OCI-LY1 (cell line): ENCODE results near the gene DHRS4L2.
"Not testable (repeated sequence)": the region's sequence is repeated elsewhere in the genome, so short reads cannot be mapped to it uniquely, and the experiment has no call there.

Source experiments
- H2AFZ ChIP-seq: fragments of 200-600 bp; sonication (generic), shearing (Covaris generic); 2 replicates; pipeline ENCODE4 v1.6.0; 2014; ENCODE audit warnings: antibody characterized with exemption, mild to moderate bottlenecking, low read length
- H3F3A ChIP-seq: fragments of 200-600 bp; sonication (generic), shearing (Covaris generic); 2 replicates; pipeline ENCODE4 v1.6.0; 2014; ENCODE audit warnings: mild to moderate bottlenecking, antibody characterized with exemption, low read length, moderate library complexity; ENCODE audit not compliant: insufficient read depth
- H3K27ac ChIP-seq: fragments of 200-600 bp; sonication (generic); 2 replicates; pipeline ENCODE4 v1.5.1; 2014; ENCODE audit warnings: low read length, mixed run types, mild to moderate bottlenecking, low read depth; ENCODE audit not compliant: poor library complexity, severe bottlenecking
- H3K27me3 ChIP-seq: fragments of 200-600 bp; sonication (generic); 2 replicates; pipeline ENCODE4 v1.6.0; 2014; ENCODE audit warnings: antibody characterized with exemption, mild to moderate bottlenecking, low read length, moderate library complexity; ENCODE audit not compliant: insufficient read depth
- H3K36me3 ChIP-seq: fragments of 200-600 bp; sonication (generic); 2 replicates; pipeline ENCODE4 v1.6.1; 2014; ENCODE audit warnings: mild to moderate bottlenecking, antibody characterized with exemption, low read length, moderate library complexity, mixed read lengths; ENCODE audit not compliant: insufficient read depth
- H3K4me1 ChIP-seq: fragments of 200-600 bp; sonication (generic); 2 replicates; pipeline ENCODE4 v1.5.1; 2014; ENCODE audit warnings: mild to moderate bottlenecking, low read length, moderate library complexity; ENCODE audit not compliant: insufficient read depth, severe bottlenecking
- H3K4me2 ChIP-seq: fragments of 200-600 bp; sonication (generic), shearing (Covaris generic); 2 replicates; pipeline ENCODE4 v1.6.1; 2014; ENCODE audit warnings: low read length
- H3K4me3 ChIP-seq: fragments of 200-600 bp; sonication (generic); 2 replicates; pipeline ENCODE4 v1.5.1; 2014; ENCODE audit warnings: low read length, low read depth, mild to moderate bottlenecking, mixed read lengths; ENCODE audit not compliant: poor library complexity, severe bottlenecking
- H3K79me2 ChIP-seq: fragments of 200-600 bp; shearing (Covaris generic); 2 replicates; pipeline ENCODE4 v1.6.1; 2016; ENCODE audit warnings: mixed run types, low read length, mixed read lengths; ENCODE audit not compliant: insufficient read depth
- H3K9ac ChIP-seq: fragments of 200-600 bp; sonication (generic), shearing (Covaris generic); 2 replicates; pipeline ENCODE4 v1.6.1; 2014; ENCODE audit warnings: mild to moderate bottlenecking, low read length, mixed read lengths
- H3K9me2 ChIP-seq: fragments of 200-600 bp; sonication (generic), shearing (Covaris generic); 2 replicates; pipeline ENCODE4 v1.6.1; 2014; ENCODE audit warnings: low read depth, mild to moderate bottlenecking, low read length, mixed read lengths
- H3K9me3 ChIP-seq: fragments of 200-600 bp; shearing (Covaris generic); 2 replicates; pipeline ENCODE4 v1.6.1; 2014; ENCODE audit warnings: low read length, mixed read lengths
- H4K20me1 ChIP-seq: fragments of 200-600 bp; sonication (generic), shearing (Covaris generic); 2 replicates; pipeline ENCODE4 v1.6.0; 2016; ENCODE audit warnings: mild to moderate bottlenecking, low read length; ENCODE audit not compliant: insufficient read depth
- EZH2 ChIP-seq: fragments of 200-600 bp; sonication (generic), shearing (Covaris generic); IDR thresholded peaks from 2 replicates; pipeline ENCODE4 v1.8.0; 2017; ENCODE audit warnings: borderline replicate concordance, mixed run types, mild to moderate bottlenecking, antibody characterized with exemption, low read length, moderate library complexity, mixed read lengths
- TF ChIP-seq, protein P1 (sequence below): fragments of 200-600 bp; sonication (generic), shearing (Covaris generic); IDR thresholded peaks from 2 replicates; pipeline ENCODE4 v1.5.1; 2017; ENCODE audit warnings: mild to moderate bottlenecking, antibody characterized with exemption, low read length, moderate library complexity, mixed read lengths

DHRS4L2 gene

DNA sequence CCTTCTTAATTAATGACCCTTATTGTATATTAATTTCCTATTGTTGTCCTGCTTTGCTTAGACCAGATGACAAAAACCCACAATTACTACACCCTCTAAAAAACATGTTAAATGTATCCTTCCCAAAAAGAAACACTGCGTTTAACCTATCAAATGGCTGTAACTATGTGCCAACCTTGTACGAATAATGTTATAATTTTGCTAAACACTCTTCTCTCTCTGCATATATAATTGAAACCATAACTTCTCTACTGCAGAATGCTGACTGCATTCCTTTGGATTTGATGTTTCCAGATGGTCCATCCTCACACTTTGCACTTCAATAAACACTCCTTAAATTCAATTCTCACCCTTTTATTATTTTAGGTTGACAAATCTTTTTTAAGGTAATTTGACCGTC, 31.8 kb downstream of the DHRS4L2 start:
- not testable (repeated sequence) for H3K79me2 ChIP-seq, H3K9me3 ChIP-seq, H3K4me2 ChIP-seq, H3K36me3 ChIP-seq, H3K4me3 ChIP-seq, H3F3A ChIP-seq, H3K4me1 ChIP-seq, H3K27ac ChIP-seq, H3K27me3 ChIP-seq, H3K9ac ChIP-seq, H3K9me2 ChIP-seq, H4K20me1 ChIP-seq, H2AFZ ChIP-seq

DNA sequence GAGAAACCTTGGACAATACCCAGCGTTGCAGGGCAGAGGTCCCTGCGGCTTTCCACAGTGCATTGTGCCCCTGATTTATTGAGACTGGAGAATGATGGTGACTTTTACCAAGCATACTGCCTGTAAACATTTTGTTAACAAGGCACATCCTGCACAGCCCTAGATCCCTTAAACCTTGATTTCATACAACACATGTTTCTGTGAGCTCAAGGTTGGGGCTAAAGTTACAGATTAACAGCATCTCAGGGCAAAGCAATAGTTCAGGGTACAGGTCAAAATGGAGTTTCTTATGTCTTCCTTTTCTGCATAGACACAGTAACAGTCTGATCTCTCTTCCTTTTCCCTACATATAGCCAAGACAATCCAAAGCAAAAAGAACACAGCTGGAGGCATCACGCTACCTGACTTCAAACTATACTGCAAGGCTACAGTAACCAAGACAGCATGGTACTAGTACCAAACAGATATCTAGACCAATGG, 36.2 kb downstream of the DHRS4L2 start:
- H3K4me2 ChIP-seq, H3K36me3 ChIP-seq, H3K9me3 ChIP-seq, H3K4me3 ChIP-seq, H3K4me1 ChIP-seq, H2AFZ ChIP-seq, H3K9me2 ChIP-seq, H3F3A ChIP-seq, H3K27ac ChIP-seq, H3K9ac ChIP-seq, H3K79me2 ChIP-seq, H4K20me1 ChIP-seq, H3K27me3 ChIP-seq: not testable (repeated sequence)

DNA sequence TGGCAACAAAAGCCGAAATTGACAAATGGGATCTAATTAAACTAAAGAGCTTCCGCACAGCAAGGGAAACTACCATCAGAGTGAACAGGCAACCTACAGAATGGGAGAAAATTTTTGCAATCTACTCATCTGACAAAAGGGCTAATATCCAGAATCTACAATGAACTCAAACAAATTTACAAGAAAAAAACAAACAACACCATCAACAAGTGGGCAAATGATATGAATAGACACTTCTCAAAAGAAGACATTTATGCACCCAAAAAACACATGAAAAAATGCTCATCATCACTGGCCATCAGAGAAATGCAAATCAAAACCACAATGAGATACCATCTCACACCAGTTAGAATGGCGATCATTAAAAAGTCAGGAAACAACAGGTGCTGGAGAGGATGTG, 41.0 kb downstream of the DHRS4L2 start:
- not testable (repeated sequence) for H3K9ac ChIP-seq, H3K9me3 ChIP-seq, H3K27ac ChIP-seq, H3K4me3 ChIP-seq, H3K4me2 ChIP-seq, H2AFZ ChIP-seq, H3K27me3 ChIP-seq, H3K4me1 ChIP-seq, H3F3A ChIP-seq, H4K20me1 ChIP-seq, H3K79me2 ChIP-seq, H3K36me3 ChIP-seq, H3K9me2 ChIP-seq

DNA sequence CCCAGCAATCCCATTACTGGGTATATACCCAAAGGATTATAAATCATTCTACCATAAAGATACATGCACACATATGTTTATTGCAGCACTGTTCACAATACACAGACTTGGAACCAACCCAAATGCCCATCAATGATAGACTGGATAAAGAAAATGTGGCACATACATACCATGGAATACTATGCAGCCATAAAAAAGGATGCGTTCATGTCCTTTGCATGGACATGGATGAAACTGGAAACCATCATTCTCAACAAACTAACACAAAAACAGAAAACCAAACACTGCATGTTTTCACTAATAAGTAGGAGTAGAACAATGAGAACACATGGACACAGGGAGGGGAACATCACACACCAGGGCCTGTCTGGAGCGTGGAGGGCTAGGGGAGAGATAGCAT, 42.6 kb downstream of the DHRS4L2 start:
- H3F3A ChIP-seq, H3K9me3 ChIP-seq, H3K27ac ChIP-seq, H3K9ac ChIP-seq, H3K9me2 ChIP-seq, H3K4me2 ChIP-seq, H3K4me1 ChIP-seq, H3K27me3 ChIP-seq, H2AFZ ChIP-seq, H4K20me1 ChIP-seq, H3K79me2 ChIP-seq, H3K4me3 ChIP-seq, H3K36me3 ChIP-seq: not testable (repeated sequence)

DNA sequence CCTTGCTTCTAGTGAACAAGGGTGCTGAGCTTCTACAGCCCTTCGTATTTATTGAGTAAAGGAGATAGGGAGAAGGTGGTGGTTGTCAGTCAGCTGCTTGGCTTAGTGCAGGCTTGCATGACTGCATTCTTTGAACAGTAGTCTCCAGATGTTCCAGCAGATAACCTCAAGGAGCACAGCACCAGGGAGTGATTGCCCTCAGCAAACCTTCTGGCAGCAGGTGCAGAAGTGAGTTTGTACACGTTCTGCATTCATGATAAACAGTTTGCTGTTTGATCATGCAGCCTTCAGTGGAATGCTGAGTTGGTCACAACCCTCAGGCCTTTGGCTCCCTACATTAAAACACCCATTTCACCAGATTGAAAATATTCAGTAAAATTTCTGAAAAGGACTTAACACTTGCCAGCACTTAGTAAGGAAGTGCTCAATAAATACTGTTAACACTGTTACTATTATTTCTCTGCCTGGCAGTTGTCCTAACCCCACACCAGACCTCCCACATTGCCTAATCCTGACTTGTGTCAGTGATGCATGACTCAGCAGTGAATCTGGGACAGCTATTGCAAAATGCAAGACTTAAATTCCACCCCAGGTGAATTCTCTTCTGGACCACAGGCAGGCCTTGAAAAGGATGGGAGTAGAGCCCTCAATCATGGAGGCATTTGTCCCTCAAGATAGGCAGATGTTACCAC, 44.1 kb downstream of the DHRS4L2 start:
- Histone ChIP-seq H3K4me2 (no peak overlapping the region), H3K9me3 (peaks cover 4% of the 10 kb centered on the region; the same call in 1 of the 2 replicates), H3K9me2 (no peaks in the 10 kb centered on the region), H3K4me1 (peaks cover 14% of the 10 kb centered on the region), H3K27me3 (no peaks in the 10 kb centered on the region), H3F3A (no peaks in the 10 kb centered on the region), H3K36me3 (no peaks in the 10 kb centered on the region; the same call in 1 of the 2 replicates), H4K20me1 (no peaks in the 10 kb centered on the region), H3K4me3 (no peak overlapping the region), H3K27ac (no peak overlapping the region), H3K79me2 (no peaks in the 10 kb centered on the region), H3K9ac (no peak overlapping the region), H2AFZ (no peak overlapping the region)
- no peak for TF ChIP-seq EZH2
- TF ChIP-seq, protein P1, sequence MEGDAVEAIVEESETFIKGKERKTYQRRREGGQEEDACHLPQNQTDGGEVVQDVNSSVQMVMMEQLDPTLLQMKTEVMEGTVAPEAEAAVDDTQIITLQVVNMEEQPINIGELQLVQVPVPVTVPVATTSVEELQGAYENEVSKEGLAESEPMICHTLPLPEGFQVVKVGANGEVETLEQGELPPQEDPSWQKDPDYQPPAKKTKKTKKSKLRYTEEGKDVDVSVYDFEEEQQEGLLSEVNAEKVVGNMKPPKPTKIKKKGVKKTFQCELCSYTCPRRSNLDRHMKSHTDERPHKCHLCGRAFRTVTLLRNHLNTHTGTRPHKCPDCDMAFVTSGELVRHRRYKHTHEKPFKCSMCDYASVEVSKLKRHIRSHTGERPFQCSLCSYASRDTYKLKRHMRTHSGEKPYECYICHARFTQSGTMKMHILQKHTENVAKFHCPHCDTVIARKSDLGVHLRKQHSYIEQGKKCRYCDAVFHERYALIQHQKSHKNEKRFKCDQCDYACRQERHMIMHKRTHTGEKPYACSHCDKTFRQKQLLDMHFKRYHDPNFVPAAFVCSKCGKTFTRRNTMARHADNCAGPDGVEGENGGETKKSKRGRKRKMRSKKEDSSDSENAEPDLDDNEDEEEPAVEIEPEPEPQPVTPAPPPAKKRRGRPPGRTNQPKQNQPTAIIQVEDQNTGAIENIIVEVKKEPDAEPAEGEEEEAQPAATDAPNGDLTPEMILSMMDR, result no peak

DNA sequence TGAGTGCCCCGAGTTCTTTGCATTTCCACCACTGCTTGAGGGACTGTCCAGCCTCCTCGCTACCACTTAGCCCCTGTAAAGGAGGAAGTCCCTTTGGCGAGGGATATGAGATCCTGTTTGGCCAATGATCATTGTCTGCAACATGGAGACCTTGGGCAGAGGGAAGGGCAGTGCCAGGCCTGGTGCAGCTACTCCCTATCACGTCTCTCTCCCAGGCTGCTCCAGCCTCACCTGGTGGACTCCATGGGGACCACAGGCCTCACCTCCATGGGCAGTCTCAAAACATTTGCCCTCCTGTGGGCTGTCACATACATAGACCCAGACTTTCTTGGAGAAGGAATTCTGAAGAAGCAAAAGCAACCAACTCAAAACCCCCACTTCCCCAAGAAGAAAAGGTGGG, 47.0 kb downstream of the DHRS4L2 start:
- not testable (repeated sequence) for H3K27ac ChIP-seq, H3K9ac ChIP-seq, H3K9me2 ChIP-seq, H3K36me3 ChIP-seq, H4K20me1 ChIP-seq, H2AFZ ChIP-seq, H3K79me2 ChIP-seq, H3F3A ChIP-seq, H3K9me3 ChIP-seq, H3K27me3 ChIP-seq
- Histone ChIP-seq H3K4me1 (peaks cover 14% of the 10 kb centered on the region), H3K4me2 (peak overlapping the region; percentile 81), H3K4me3 (peak overlapping the region; percentile 59)
